Liver (tissue), 9 donors: ENCODE data around the gene SEZ6L2. TPM values are rescaled to one million over a fixed set of nuclear protein-coding genes. Genes with fewer than 3 reads are reported as not detected.

Source experiments
- DNase-seq: peaks from one replicate; pipeline ENCODE4 v3.0.0-alpha.2; 2017; ENCODE audit warnings: low spot score
- H3K27ac ChIP-seq, 2 donors: one replicate each; pipeline ENCODE4 v1.7.0; 2013; ENCODE audit warnings: inconsistent platforms in 2 of 2, low read length in 2 of 2, control low read depth in 1 of 2, low read depth in 1 of 2, mild to moderate bottlenecking in 1 of 2
- H3K27me3 ChIP-seq, 4 donors: one replicate each; pipeline versions ENCODE4 v1.6.1 to v1.7.0; 2013; ENCODE audit warnings: low read length in 3 of 4, inconsistent platforms in 1 of 4, mild to moderate bottlenecking in 1 of 4, moderate library complexity in 1 of 4; ENCODE audit not compliant: control insufficient read depth in 4 of 4, insufficient read depth in 4 of 4
- H3K36me3 ChIP-seq, 4 donors: one replicate each; pipeline versions ENCODE4 v1.6.1 to v1.7.0; 2013; ENCODE audit warnings: low read length in 3 of 4, mild to moderate bottlenecking in 3 of 4, low read depth in 1 of 4, moderate library complexity in 1 of 4; ENCODE audit not compliant: control insufficient read depth in 4 of 4, insufficient read depth in 3 of 4
- H3K4me1 ChIP-seq, 4 donors: one replicate each; pipeline versions ENCODE4 v1.6.1 to v1.7.0; 2013; ENCODE audit warnings: low read length in 3 of 4, mild to moderate bottlenecking in 3 of 4, moderate library complexity in 1 of 4; ENCODE audit not compliant: control insufficient read depth in 4 of 4, insufficient read depth in 4 of 4
- H3K4me3 ChIP-seq, 3 donors: one replicate each; pipeline versions ENCODE4 v1.6.1 to v1.7.0; 2013; ENCODE audit warnings: low read length in 3 of 3, control low read depth in 1 of 3, low read depth in 1 of 3, mild to moderate bottlenecking in 1 of 3
- H3K9ac ChIP-seq, 2 donors: one replicate each; pipeline ENCODE4 v1.7.0; 2013; ENCODE audit warnings: low read length in 2 of 2, mild to moderate bottlenecking in 2 of 2, moderate library complexity in 2 of 2, control low read depth in 1 of 2, low read depth in 1 of 2
- H3K9me3 ChIP-seq, 4 donors: one replicate each; pipeline versions ENCODE4 v1.6.1 to v1.7.0; 2013; ENCODE audit warnings: low read length in 3 of 4; ENCODE audit not compliant: control insufficient read depth in 4 of 4
- EGR1 ChIP-seq, 2 donors: IDR thresholded peaks; 2 replicates each; pipeline ENCODE4 v1.6.1; 2016 to 2018; ENCODE audit warnings: antibody characterized with exemption in 2 of 2, low read depth in 2 of 2
- FOXA1 ChIP-seq: IDR thresholded peaks from 2 replicates; pipeline ENCODE4 v1.6.1; 2016; ENCODE audit warnings: antibody characterized with exemption
- GABPA ChIP-seq, 2 donors: IDR thresholded peaks in 1 of 2; conservative IDR thresholded peaks in 1 of 2; 2 replicates each; pipeline ENCODE4 v1.6.1; 2016; ENCODE audit warnings: antibody characterized with exemption in 2 of 2, mild to moderate bottlenecking in 1 of 2, moderate library complexity in 1 of 2
- HNF4A ChIP-seq, 2 donors: conservative IDR thresholded peaks; 2 replicates each; pipeline ENCODE4 v1.6.1; 2016; ENCODE audit warnings: antibody characterized with exemption in 2 of 2, mild to moderate bottlenecking in 2 of 2
- HNF4G ChIP-seq: IDR thresholded peaks from 2 replicates; pipeline ENCODE4 v1.6.1; 2016; ENCODE audit warnings: antibody characterized with exemption
- JUND ChIP-seq, 2 donors: IDR thresholded peaks; 2 replicates each; pipeline ENCODE4 v1.6.1; 2016; ENCODE audit warnings: antibody characterized with exemption in 2 of 2
- NR2F2 ChIP-seq: IDR thresholded peaks from 2 replicates; pipeline ENCODE4 v1.6.1; 2016; ENCODE audit warnings: antibody characterized with exemption
- SP1 ChIP-seq: IDR thresholded peaks from 2 replicates; pipeline ENCODE4 v1.6.1; 2018; ENCODE audit warnings: antibody characterized with exemption, mild to moderate bottlenecking
- TAF1 ChIP-seq: conservative IDR thresholded peaks from 2 replicates; pipeline ENCODE4 v1.6.1; 2016; ENCODE audit warnings: antibody characterized with exemption, mild to moderate bottlenecking
- WGBS: extraction: QIAGEN DNeasy Blood & Tissue Kit; methylation state at CpG from one replicate; pipeline ENCODE4 v1.1.7; 2013; 5-methylcytosine and 5-hydroxymethylcytosine counted together
- polyA plus RNA-seq, 2 donors: library from polyadenylated mRNA; stranded (reverse) in 1 of 2; unstranded in 1 of 2; fragments of 200-250 nt in 1 of 2; fragments of >200 nt in 1 of 2; fragmentation: Nextera tagmentation in 1 of 2; extraction: Ambion mirVana in 1 of 2; gene quantifications; one replicate each; pipeline versions ENCODE4 v1.2.1 to v1.2.3, GENCODE V29; 2013 to 2015
- total RNA-seq, 2 donors: library from RNA; depleted of rRNA; stranded (reverse); fragments of >200 nt; gene quantifications; one replicate each; pipeline ENCODE4 v1.2.3, GENCODE V29; 2014
- TF ChIP-seq, protein P1 (sequence below): fragments of 150-350 bp; IDR thresholded peaks from 2 replicates; pipeline ENCODE4 v1.5.1; 2017; ENCODE audit warnings: improper control_type of control experiment, low read depth, low read length; ENCODE audit not compliant: missing input control
- TF ChIP-seq, protein P2 (sequence below): IDR thresholded peaks from 2 replicates; pipeline ENCODE4 v1.6.1; 2016; ENCODE audit warnings: antibody characterized with exemption, mild to moderate bottlenecking
- TF ChIP-seq, protein P3 (sequence below): IDR thresholded peaks from 2 replicates; pipeline ENCODE4 v1.6.1; 2016; ENCODE audit warnings: antibody characterized with exemption
- TF ChIP-seq, protein P4 (sequence below): IDR thresholded peaks from 2 replicates; pipeline ENCODE4 v1.6.1; 2016; ENCODE audit warnings: antibody characterized with exemption
- TF ChIP-seq, protein P5 (sequence below): IDR thresholded peaks from 2 replicates; pipeline ENCODE4 v1.6.1; 2016; ENCODE audit warnings: antibody characterized with exemption
- donor health status: healthy.
- donor health status: healthy.
- donor health status: healthy.
- donor health status: healthy.
- donor health status: healthy.

SEZ6L2 gene
- total and polyA plus RNA-seq, 4 donors: 0.24 to 0.37 (median 0.30) TPM

- 92% methylated on average over 10 of the region's 10 CpGs for WGBS
- Histone ChIP-seq H3K4me3 (no peak overlapping the region), H3K4me1 (no peaks in the 10 kb centered on the region), H3K9me3 (no peaks in the 10 kb centered on the region), H3K27me3 (no peaks in the 10 kb centered on the region), H3K36me3 (peaks cover 16 to 65% (median 19%) of the 10 kb centered on the region in 4 donors), H3K27ac (no peak overlapping the region), H3K9ac (no peak overlapping the region)
- no peak for DNase-seq
- TF ChIP-seq HNF4G (no peak), SP1 (no peak), EGR1 (IDR thresholded peaks at IDR 0.05; ENCODE audit: low read depth in 2 of 2) (no peak), NR2F2 (no peak), TAF1 (no peak), FOXA1 (no peak)
- TF ChIP-seq, protein P1, sequence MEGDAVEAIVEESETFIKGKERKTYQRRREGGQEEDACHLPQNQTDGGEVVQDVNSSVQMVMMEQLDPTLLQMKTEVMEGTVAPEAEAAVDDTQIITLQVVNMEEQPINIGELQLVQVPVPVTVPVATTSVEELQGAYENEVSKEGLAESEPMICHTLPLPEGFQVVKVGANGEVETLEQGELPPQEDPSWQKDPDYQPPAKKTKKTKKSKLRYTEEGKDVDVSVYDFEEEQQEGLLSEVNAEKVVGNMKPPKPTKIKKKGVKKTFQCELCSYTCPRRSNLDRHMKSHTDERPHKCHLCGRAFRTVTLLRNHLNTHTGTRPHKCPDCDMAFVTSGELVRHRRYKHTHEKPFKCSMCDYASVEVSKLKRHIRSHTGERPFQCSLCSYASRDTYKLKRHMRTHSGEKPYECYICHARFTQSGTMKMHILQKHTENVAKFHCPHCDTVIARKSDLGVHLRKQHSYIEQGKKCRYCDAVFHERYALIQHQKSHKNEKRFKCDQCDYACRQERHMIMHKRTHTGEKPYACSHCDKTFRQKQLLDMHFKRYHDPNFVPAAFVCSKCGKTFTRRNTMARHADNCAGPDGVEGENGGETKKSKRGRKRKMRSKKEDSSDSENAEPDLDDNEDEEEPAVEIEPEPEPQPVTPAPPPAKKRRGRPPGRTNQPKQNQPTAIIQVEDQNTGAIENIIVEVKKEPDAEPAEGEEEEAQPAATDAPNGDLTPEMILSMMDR: no peak
- TF ChIP-seq, protein P2, sequence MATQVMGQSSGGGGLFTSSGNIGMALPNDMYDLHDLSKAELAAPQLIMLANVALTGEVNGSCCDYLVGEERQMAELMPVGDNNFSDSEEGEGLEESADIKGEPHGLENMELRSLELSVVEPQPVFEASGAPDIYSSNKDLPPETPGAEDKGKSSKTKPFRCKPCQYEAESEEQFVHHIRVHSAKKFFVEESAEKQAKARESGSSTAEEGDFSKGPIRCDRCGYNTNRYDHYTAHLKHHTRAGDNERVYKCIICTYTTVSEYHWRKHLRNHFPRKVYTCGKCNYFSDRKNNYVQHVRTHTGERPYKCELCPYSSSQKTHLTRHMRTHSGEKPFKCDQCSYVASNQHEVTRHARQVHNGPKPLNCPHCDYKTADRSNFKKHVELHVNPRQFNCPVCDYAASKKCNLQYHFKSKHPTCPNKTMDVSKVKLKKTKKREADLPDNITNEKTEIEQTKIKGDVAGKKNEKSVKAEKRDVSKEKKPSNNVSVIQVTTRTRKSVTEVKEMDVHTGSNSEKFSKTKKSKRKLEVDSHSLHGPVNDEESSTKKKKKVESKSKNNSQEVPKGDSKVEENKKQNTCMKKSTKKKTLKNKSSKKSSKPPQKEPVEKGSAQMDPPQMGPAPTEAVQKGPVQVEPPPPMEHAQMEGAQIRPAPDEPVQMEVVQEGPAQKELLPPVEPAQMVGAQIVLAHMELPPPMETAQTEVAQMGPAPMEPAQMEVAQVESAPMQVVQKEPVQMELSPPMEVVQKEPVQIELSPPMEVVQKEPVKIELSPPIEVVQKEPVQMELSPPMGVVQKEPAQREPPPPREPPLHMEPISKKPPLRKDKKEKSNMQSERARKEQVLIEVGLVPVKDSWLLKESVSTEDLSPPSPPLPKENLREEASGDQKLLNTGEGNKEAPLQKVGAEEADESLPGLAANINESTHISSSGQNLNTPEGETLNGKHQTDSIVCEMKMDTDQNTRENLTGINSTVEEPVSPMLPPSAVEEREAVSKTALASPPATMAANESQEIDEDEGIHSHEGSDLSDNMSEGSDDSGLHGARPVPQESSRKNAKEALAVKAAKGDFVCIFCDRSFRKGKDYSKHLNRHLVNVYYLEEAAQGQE: no peak
- TF ChIP-seq, protein P3, sequence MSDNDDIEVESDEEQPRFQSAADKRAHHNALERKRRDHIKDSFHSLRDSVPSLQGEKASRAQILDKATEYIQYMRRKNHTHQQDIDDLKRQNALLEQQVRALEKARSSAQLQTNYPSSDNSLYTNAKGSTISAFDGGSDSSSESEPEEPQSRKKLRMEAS: no peak
- TF ChIP-seq, protein P4, sequence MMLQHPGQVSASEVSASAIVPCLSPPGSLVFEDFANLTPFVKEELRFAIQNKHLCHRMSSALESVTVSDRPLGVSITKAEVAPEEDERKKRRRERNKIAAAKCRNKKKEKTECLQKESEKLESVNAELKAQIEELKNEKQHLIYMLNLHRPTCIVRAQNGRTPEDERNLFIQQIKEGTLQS: no peak
- TF ChIP-seq, protein P5, sequence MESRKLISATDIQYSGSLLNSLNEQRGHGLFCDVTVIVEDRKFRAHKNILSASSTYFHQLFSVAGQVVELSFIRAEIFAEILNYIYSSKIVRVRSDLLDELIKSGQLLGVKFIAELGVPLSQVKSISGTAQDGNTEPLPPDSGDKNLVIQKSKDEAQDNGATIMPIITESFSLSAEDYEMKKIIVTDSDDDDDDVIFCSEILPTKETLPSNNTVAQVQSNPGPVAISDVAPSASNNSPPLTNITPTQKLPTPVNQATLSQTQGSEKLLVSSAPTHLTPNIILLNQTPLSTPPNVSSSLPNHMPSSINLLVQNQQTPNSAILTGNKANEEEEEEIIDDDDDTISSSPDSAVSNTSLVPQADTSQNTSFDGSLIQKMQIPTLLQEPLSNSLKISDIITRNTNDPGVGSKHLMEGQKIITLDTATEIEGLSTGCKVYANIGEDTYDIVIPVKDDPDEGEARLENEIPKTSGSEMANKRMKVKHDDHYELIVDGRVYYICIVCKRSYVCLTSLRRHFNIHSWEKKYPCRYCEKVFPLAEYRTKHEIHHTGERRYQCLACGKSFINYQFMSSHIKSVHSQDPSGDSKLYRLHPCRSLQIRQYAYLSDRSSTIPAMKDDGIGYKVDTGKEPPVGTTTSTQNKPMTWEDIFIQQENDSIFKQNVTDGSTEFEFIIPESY: no peak
These were observed 59.1 kb downstream of the SEZ6L2 start for GRCh38 chr16:29840240-29840639.

- 96% methylated on average over 6 of the region's 6 CpGs for WGBS
- no peaks in the 10 kb centered on the region for H3K9me3 ChIP-seq
- H3K4me1 ChIP-seq: no peaks in the 10 kb centered on the region
- H3K27me3 ChIP-seq: no peaks in the 10 kb centered on the region
- peaks cover 17 to 64% (median 19%) of the 10 kb centered on the region in 4 donors for H3K36me3 ChIP-seq
- H3K27ac ChIP-seq: no peak overlapping the region
- no peak overlapping the region for H3K4me3 ChIP-seq
- H3K9ac ChIP-seq: no peak overlapping the region
- TF ChIP-seq, protein P2: no peak
- TF ChIP-seq, protein P4: no peak
- TF ChIP-seq GABPA (IDR thresholded peaks at IDR 0.05 in 1 of 2, conservative IDR thresholded peaks at IDR 0.05 in 1 of 2) (no peak), JUND (IDR thresholded peaks at IDR 0.05) (no peak), NR2F2 (no peak), EGR1 (IDR thresholded peaks at IDR 0.05; ENCODE audit: low read depth in 2 of 2) (no peak), HNF4A (conservative IDR thresholded peaks at IDR 0.05) (no peak)
- TF ChIP-seq, protein P3: no peak
- DNase-seq: no peak
These were observed 59.5 kb downstream of the SEZ6L2 start for GRCh38 chr16:29839822-29840221.
